HG03097 (cell line): Measurements from ENCODE around the gene NABP2.

Experiments
- ATAC-seq: cut with Tn5 transposase; IDR thresholded peaks from one replicate; pipeline ENCODE4 v1.9.1; 2021; ENCODE audit not compliant: unreplicated experiment, low FRiP score

NABP2 gene

DNA sequence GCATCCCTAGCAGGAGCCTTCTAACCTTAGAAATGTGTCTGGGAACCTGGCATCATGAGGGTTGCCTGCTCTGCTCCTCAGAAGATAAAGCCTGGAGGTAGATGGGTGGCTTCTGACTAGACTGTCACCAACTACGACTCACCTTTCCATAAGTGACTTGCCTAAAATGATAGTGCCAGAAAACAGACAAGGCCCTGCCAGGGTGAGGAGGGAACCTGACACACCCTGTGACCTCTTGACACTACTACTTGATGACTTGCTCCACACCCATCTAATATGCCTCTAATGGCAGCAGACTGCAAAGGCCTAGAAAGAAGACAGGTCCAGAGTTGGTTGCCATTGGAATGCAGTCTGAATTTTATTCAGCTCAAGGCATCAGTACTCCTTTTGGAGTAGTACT lies 11.8 kb upstream of the NABP2 start:
- ATAC-seq: no peak

DNA sequence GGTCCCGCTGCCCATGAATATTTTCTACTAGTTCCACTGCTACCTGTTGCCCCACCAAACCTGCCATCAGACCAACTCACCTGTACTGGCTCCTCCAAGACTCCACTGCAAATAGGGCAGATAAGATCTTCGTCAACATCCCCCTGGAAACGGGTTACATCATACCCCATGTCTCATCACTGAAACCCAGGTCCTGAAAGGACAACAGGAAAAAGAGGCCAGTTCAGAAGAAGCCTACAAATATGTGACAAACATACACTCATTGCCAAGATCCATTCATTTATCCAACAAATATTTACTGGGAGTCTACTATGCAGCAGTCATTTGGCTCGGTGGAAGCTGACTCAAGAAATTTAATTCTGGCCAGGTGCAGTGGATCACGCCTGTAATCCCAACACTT lies 10.3 kb upstream of the NABP2 start:
- ATAC-seq: no peak

DNA sequence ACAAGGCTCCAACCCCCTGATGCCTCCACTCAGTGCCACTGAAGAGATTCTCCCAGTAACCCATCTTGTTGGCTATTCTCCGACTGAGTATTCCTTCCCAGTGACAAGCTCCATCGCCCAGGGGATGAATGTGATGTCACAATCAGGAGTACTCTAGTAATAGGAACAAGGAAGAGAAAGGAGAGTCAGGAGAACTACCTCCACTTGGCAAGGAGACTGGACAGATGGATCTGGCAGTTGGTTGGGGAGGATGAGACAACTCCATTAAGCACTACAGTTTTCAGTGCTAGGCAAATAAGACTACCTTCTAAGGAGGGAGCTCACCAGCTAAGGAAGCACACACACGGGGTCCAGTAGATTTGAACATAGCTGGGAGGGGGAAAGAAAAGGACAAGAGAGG lies 7.7 kb upstream of the NABP2 start:
- ATAC-seq: no peak

DNA sequence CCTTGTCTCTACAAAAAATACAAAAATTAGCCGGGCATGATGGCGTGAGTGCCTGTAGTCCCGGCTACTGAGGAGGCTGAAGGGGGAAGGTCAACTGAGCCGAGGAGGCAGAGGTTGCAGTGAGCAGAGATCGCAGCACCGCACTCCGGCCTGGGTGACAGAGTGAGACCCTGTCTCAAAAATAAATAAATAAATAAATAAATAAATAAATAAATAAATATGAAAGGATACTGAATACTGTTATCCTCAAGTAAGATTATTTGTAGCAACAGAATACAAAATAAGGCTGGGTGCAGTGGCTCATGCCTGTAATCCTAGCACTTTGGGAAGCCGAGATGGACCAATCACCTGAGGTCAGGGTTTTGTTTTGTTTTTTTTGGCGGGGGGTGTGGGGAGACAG lies 4.3 kb upstream of the NABP2 start:
- no peak for ATAC-seq

DNA sequence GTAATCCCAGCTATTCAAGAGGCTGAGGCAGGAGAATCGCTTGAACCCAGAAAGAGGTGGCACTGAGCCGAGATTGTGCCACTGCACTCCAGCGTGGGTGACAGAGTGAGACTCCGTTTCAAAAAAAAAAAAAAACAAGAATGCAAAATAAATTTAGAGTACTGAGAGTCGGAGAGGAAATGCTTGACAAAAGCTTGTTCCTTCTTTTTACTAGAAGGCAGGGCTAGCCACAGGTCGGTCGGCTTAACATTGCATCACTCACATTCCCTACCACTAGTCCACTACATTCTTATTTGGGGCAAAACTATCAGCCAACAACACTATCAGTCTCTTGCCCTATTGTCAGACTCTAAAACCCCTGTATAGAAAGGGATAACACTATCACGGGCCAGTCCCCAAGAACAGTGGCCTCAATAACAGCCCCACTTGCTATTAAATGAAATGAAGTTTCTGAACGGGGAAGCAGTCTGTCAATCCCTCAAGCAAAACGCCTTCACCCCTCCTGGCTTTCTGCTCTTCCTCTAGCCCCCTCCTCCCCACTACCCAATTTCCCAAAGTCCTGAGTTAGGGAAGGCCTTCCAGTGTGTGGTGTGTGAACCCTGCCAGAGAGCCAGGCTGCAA lies 3.4 kb upstream of the NABP2 start:
- no peak for ATAC-seq

DNA sequence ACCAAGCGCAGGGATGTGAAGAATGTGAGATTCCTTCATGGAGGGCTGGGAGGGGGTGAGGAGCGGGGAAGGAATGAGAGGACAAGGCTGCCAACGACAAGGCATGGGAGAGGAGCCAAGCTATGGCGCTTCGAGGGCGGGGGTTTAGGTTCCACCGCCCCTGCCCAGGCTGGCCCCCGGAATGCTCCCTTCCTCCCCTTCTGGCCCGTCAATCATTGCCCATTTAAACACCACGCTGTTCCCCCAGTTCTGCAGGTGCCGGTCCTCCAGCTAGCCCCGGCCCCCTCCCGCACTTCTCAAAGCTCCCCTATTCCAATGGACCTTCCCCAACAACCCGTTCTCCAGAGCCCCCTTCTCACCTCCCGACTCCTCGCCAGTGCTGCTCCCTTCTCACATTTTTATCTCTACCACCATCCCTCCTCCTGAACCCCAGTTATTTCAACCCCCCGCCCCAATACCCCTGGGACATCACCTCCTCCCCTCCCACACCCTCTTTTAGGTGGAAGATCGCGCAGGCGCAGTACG lies 2.8 kb upstream of the NABP2 start:
- ATAC-seq: peak; percentile 16

DNA sequence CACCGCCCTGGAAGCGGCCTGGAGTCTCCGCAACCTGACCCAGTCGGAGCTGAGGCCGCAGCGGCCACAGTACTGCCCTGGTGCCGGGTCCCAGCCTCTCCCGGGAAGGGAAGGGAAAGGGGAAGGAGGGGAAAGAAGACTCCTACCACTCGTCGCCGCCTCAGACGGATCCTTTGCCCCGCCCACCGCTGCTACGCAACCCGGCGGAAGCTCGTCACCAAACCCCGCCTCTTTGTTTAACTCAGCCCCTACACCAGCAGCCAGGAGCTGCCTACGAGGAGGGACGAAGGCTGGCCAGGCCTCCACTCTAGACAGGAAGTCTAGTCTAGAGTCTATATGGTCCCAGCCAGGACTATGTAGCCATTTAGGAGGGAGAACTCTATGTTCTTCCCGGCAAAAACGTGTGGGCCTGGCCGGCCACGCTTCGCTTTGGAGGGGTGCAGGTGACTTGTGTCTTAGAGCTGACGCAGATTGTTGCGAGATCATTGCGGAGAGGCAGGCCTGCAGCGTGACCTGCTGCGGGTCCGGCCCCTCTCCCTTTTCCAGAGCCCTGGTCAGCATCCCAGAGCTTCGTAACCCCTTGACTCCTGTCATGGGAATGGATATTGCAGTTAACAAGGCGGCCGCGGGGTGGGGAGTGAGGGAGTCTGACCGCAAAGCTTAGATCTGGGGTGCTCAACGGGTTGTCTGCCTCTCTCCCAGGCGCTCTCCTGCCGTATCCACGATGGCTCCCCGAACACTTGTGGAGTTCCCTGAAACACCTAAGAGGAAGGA lies 2.2 kb upstream of the NABP2 start, which contains the start of gene RNF41:
Gene RNF41, minus strand, starts transcription at position 166 of the 774 bp plus-strand sequence. CDS start 7,875 bp downstream, outside the sequence.
- peak; percentile 72 for ATAC-seq

DNA sequence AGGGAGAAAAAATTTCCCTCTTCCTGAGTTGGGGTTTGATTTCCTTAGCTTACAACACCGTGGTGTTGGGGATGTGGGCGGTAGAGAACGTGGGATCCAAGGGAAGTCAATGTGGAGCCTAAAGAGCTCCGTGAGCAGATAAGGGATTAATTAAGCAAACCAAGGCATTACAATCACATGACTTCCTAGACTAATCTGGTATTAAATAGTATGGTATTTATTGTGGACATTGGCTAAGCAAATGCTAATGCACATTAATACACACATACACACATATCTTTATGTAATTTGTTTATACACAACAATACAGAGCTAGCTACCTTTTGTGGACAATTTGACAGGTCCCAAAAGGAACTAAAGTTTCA lies 1.6 kb upstream of the NABP2 start:
- ATAC-seq: no peak

DNA sequence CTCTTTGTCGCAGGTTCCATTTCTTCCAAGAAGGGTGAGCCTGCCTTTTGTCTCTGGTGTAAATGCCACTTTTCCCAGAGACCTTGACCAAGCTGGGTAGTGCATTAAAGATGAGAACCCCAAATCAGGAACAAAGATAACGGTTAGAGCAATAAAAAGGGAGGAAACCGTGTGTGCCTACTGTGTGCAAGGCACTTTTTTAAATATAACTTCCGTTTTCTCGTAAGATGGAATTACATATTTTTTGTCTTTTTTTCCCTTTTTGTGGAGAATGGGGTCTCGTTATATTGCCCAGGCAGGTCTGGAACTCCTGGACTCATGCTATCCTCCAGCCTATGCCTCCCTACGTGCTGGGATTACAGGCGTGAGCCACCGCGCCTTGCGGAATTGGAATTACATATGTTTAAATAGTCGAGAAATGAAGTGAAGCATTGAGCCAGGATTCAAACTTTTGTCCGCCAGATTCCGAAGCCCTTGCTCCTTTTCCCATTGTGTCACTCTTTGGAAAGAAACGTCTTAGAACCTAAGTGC lies 506 bp upstream of the NABP2 start:
- no peak for ATAC-seq

DNA sequence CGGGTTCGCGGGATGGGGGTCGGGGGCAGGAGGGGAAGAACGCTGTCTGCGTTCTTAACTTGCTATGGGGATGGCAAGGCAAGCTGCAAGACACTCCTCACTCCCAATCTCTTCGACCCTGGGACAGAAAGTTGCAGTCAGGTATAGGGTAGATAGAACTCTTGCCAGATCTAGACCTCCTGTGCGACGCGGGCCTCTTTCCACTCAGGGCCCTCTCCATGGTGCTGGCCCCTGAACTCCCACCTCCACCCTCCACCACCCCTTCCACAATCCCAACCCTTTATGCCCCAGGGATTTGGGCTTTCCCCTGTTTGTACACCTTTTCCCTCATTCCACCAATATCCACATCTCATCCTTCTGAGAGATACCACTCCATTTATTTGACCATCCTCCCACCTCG lies 812 bp downstream of the NABP2 start:
- ATAC-seq: no peak

DNA sequence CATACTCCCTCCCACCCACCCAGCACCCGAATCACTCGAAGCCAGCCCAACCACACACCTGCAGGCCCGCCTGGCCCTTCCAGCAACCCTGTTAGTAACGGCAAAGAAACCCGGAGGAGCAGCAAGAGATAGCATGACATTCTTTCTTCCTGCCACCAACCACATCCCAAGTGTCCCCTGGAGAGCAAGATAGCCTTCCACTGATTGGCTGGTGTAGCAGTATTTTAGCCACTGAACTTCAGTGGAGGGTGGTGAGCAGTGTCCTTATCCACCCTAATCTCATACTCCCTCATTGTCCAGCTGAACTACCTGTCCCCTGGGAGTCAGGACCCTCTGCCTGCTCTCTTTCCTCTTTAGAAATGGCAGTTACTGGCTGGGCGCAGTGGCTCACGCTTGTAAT lies 4.9 kb downstream of the NABP2 start:
- no peak for ATAC-seq

DNA sequence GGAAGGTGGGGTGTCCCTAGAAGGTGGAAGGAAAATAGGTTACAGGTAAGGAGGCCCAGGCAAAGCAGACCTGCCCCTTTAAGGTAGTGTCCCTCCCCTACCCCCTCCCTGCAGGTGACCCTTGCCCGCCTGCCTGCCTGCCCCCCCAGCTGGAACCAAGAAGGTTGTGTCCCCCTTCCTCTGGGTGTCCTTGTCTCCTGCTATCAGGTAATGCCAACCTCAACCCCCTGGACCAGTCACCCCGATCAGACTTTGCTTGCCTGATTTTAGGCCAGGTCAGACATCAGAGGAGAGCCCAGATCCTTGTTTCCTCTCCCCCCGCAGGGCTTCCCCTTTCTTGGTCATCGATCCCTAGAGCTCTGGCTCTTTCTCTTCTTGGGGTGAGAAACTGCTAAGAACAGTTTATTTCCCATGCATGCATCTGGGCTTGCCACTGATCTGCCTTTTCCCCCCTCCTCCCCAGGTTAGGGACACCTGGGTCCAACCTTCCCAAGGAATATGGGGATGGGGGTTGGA lies 5.8 kb downstream of the NABP2 start, which contains the start of gene SLC39A5:
Gene SLC39A5, plus strand, starts transcription at position 136 of the 516 bp plus-strand sequence. CDS start 1,224 bp downstream, outside the sequence.
- ATAC-seq: no peak

DNA sequence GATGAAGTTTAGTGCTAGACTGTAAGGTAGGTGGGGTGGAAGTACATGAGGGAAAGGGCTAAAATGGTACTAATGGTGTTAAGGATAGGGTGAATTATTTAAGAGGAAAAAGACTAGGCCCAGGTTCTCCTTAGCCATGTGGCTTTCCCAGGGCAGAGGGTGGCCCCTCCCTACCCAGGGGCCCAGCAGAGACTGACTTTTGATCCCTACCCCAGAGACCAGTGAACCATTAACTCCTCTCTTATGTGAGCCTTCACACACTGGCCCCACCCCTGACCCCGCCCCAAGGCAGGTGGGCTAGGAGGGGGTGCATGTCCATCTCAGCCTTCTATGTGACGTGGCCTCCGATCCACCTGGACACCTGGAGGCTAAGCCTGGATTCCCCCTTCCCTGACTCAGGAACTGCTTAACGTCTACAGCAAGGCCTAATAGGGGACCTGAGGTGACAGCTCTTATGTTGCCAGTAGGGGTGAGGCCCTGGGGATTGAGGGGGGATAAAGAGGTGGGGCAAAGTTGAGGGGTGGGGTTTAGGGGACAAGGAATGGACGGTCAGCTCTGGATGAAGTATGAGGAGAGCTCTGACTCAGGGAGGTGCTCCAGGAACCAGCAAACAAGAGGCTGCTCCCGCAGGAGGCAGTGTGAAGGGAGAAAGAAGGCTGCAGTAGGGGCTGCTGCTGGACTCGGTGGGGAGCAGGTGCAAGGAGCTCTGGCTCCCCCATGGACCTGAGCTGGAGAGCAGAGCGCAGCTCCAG lies 6.5 kb downstream of the NABP2 start:
- no peak for ATAC-seq

DNA sequence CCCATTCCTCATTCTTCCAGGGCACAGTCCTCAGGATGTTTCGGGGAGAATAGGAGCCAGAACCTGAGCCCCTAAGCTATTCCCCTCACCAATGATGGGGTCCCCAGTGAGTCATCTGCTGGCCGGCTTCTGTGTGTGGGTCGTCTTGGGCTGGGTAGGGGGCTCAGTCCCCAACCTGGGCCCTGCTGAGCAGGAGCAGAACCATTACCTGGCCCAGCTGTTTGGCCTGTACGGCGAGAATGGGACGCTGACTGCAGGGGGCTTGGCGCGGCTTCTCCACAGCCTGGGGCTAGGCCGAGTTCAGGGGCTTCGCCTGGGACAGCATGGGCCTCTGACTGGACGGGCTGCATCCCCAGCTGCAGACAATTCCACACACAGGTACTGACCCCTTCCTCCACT lies 7.0 kb downstream of the NABP2 start:
- no peak for ATAC-seq

DNA sequence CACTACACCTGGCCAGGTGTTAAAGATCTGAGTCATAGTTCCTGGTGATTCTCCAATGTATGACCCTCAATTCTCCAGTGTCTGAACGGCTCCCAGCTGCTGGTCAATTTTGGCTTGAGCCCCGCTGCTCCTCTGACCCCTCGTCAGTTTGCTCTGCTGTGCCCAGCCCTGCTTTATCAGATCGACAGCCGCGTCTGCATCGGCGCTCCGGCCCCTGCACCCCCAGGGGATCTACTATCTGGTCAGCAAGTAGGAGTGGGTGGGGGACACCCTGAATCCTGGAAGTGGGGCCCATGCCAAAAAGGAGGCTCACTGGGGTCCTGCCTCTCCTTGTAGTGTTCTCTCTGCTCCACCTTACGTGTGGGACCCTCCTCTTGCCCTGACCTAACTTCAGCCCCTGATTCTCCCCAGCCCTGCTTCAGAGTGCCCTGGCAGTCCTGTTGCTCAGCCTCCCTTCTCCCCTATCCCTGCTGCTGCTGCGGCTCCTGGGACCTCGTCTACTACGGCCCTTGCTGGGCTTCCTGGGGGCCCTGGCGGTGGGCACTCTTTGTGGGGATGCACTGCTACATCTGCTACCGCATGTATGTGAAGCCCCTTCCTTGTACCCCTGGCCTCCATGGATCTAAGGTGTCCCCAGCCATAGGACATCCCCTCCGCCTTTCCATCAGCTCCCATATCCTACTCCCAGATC lies 10.7 kb downstream of the NABP2 start:
- no peak for ATAC-seq

DNA sequence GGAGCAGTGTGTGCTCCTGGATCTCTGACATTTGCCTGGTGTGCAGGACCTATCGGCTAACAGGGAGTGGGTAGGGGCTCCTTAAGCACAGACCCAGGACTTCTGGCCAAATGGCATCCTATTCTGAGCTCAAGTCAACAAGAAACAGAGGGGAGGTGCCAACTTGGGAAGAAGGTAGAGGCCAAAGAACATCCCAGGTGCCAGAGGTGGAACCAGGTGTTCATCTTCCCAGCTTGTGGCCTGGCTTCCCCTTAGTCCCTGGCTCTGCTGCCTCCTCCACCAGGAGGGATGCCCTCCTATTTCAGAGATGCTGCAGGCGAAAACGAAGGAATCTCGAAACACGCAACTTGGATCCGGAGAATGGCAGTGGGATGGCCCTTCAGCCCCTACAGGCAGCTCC lies 11.9 kb downstream of the NABP2 start:
- ATAC-seq: no peak

DNA sequence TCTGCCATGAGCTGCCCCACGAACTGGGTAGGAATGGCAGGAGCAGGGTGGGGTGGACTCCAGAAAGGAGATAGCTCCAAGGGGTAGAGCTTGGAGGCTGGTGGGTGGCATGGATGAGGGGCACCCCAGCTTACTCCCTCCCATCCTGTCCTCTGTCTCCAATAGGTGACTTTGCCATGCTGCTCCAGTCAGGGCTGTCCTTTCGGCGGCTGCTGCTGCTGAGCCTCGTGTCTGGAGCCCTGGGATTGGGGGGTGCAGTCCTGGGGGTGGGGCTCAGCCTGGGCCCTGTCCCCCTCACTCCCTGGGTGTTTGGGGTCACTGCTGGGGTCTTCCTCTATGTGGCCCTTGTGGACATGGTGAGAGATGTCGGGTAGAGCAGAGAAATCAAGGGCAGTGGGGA lies 12.8 kb downstream of the NABP2 start:
- no peak for ATAC-seq

DNA sequence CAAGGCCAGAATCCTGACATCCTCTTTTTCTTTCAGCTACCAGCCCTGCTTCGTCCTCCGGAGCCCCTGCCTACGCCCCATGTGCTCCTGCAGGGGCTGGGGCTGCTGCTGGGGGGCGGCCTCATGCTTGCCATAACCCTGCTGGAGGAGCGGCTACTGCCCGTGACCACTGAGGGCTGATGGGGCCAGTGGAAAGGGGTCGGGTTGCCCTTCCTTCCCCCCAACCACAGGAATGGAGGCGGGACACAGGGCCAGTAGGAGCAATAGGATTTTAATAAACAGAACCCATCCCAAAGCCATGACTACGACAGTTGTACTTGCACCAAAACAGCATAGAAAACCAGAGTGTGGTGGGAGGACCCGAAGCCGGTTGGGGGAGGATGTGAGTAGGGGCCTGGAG lies 13.4 kb downstream of the NABP2 start:
- ATAC-seq: no peak

DNA sequence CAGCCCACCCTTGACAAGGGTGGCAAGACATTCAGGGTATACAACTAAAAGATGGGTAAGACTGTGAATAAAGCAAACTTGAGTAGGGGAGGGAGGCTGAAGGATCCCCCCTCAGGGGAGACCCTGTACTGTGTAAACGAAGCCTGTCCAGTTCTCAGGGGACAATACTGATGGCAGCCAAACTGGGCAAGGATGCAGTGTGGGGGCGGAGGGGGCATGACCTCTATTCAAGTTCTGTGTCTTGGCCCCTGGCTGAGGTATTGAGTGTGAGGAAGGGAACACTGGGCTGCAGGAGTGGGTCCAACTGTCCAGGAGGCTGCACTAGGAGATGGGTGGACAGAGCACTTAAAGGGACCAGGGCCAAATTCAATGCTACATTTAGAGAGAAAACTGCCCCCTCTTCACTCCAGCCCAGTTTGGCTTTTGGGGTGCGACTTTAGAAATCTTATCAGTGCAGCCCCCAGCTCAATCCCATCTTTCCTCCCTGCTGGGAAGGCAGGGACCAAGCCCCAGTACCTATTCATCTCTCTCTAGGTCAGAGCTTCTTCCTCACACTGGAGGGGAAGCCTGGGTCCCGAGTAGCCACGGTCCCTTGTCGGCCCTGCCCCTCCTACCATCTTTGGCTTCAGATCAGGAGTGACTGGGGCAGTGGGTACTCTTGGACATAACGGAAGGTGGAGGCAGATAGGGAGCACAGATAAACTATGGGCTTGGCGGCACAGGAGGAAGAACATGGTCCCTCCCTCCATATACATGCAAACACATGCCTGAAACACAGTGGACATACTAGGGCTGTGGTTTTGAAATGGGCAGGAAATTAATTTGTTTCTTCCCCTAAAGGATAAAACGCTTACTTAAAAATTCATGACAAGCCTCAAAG lies 17.5 kb downstream of the NABP2 start:
- ATAC-seq: no peak
